Sigmoid colon (tissue), 7 donors: ENCODE data around the gene B2M. TPM values are rescaled to one million over a fixed set of nuclear protein-coding genes. Genes with fewer than 3 reads are reported as not detected.
"Not testable (repeated sequence)": the region's sequence is repeated elsewhere in the genome, so short reads cannot be mapped to it uniquely, and the experiment has no call there.

Experiments used
- DNase-seq: peaks from one replicate; pipeline ENCODE4 v3.0.0-alpha.2; 2019
- H3K27ac ChIP-seq, 4 donors: fragments of 200-600 bp; sonication (generic); one replicate each; pipeline ENCODE4 v1.5.1; 2016 to 2019; ENCODE audit warnings: mild to moderate bottlenecking in 1 of 4
- H3K27me3 ChIP-seq, 3 donors: fragments of 200-600 bp; sonication (generic); one replicate each; pipeline ENCODE4 v1.5.1; 2019; ENCODE audit warnings: mild to moderate bottlenecking in 1 of 3
- H3K36me3 ChIP-seq, 4 donors: fragments of 200-600 bp; sonication (generic); one replicate each; pipeline ENCODE4 v1.5.1; 2016 to 2019
- H3K4me1 ChIP-seq, 4 donors: fragments of 200-600 bp; sonication (generic); one replicate each; pipeline ENCODE4 v1.5.1; 2017 to 2019
- H3K4me3 ChIP-seq, 4 donors: fragments of 200-600 bp; sonication (generic); one replicate each; pipeline ENCODE4 v1.5.1; 2017 to 2019; ENCODE audit warnings: mild to moderate bottlenecking in 2 of 4, moderate library complexity in 1 of 4
- H3K9me3 ChIP-seq, 4 donors: fragments of 200-600 bp in 3 of 4; sonication (generic) in 3 of 4; one replicate each; pipeline versions ENCODE4 v1.5.1 to v1.6.1; 2013 to 2019
- EP300 ChIP-seq, 4 donors: sonication (generic); formaldehyde crosslinking; IDR thresholded peaks; one replicate each; pipeline ENCODE4 v1.6.1; 2017; ENCODE audit warnings: antibody characterized with exemption in 4 of 4
- POLR2A ChIP-seq, 2 donors: fragments of 450-650 bp; IDR thresholded peaks; one replicate each; pipeline ENCODE4 v1.6.1; 2016; ENCODE audit warnings: antibody characterized with exemption in 2 of 2, mild to moderate bottlenecking in 2 of 2, moderate library complexity in 2 of 2
- POLR2AphosphoS5 ChIP-seq, 4 donors: sonication (generic); formaldehyde crosslinking; IDR thresholded peaks; one replicate each; pipeline ENCODE4 v1.6.1; 2017; ENCODE audit warnings: antibody characterized with exemption in 4 of 4
- WGBS, 2 donors: extraction: QIAGEN DNeasy Blood & Tissue Kit; methylation state at CpG; one replicate each; pipeline ENCODE4 v1.1.7; 2013; 5-methylcytosine and 5-hydroxymethylcytosine counted together
- intact Hi-C: fragments of 100-400 bp; cut with DNase I; formaldehyde crosslinking; loops from one replicate; pipeline ENCODE4 v1.15.1; 2023
- polyA plus RNA-seq, 3 donors: library from polyadenylated mRNA; stranded (reverse); fragments of 200-250 nt; gene quantifications; one replicate each; pipeline ENCODE4 v1.2.3, GENCODE V29; 2013
- total RNA-seq, 4 donors: library from RNA; depleted of rRNA; stranded (reverse); fragments of >200 nt; gene quantifications; one replicate each; pipeline ENCODE4 v1.1.0, GENCODE V29; 2016
- TF ChIP-seq, protein P1 (sequence below), 4 experiments: fragments of 450-650 bp in 3 of 4; fragments of 200-600 bp in 1 of 4; IDR thresholded peaks; one replicate each; pipeline ENCODE4 v1.5.1; 2016 to 2019; ENCODE audit warnings: antibody characterized with exemption in 4 of 4, mild to moderate bottlenecking in 3 of 4, moderate library complexity in 2 of 4
- donor health status: healthy with polysubstance abuse.
- donor health status: Bipolar disorder and iron deficiency.
- donor health status: healthy.

Gene B2M
- total and polyA plus RNA-seq, 7 donors: 1,906 to 8,584 (median 2,799) TPM

DNA sequence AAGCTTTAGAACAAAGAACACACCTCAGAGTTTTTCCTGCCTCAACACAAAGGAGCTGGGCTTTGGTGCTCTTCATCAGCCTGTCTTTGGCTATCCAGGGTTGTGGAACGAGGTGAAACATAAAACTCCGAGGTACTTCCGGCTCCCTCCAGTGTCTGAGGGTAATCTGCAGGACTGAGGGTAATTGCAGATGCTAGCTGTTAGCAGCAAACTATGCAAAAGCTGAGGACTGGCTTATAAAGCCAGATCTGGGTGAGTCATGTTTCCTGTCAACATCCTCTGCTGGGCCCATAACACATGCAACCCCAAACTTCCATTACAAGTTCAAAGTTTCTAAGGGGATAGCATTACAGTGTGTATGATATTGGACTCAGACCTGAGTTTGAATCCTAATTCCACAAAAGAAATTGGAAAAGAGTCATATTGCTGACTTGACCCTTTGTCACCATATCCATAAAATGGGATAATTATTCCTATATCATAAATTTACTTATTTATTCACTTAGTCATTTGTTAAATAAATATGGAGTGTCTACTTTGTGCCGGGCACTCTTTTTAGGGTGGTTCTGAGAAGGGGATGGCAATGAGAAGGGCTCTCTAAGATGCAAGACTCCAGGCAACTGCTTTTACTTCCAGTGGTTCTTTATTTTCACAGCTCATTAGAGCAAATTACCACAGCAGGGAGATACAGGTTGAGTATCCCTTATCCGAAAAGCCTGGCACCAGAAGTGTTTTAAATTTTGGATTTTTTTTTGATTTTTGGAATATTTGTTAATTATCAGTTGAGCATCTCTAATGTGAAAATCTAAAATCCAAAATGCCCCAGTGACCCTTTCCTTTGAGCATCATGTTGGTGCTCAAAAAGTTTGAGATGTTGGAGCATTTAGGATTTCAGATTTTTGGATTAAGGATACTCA lies 15.5 kb downstream of the B2M start:
- H3K27ac ChIP-seq: peak overlapping the region; percentile 95 to 99 (median 98)
- no peaks in the 10 kb centered on the region for H3K9me3 ChIP-seq
- H3K27me3 ChIP-seq: no peaks in the 10 kb centered on the region
- WGBS, 2 donors: 17 to 18% methylated on average over 5 of the region's 5 CpGs
- H3K36me3 ChIP-seq: peaks cover 0 to 5% (median 0%) of the 10 kb centered on the region in 4 donors
- H3K4me3 ChIP-seq: peak overlapping the region in 1 of 4 donors; percentile 14
- peaks cover 0 to 39% (median 33%) of the 10 kb centered on the region in 4 donors for H3K4me1 ChIP-seq
- intact Hi-C loops: loop anchor here (10.0 kb wide), 1 partner anchor 302 kb away; the partner anchor contains the start of gene CTDSPL2
- DNase-seq: peak; percentile 73
- TF ChIP-seq POLR2AphosphoS5 (IDR thresholded peaks at IDR 0.05): peak in 3 of 4 donors; percentile 59 to 76 (median 65)
- TF ChIP-seq, protein P1, sequence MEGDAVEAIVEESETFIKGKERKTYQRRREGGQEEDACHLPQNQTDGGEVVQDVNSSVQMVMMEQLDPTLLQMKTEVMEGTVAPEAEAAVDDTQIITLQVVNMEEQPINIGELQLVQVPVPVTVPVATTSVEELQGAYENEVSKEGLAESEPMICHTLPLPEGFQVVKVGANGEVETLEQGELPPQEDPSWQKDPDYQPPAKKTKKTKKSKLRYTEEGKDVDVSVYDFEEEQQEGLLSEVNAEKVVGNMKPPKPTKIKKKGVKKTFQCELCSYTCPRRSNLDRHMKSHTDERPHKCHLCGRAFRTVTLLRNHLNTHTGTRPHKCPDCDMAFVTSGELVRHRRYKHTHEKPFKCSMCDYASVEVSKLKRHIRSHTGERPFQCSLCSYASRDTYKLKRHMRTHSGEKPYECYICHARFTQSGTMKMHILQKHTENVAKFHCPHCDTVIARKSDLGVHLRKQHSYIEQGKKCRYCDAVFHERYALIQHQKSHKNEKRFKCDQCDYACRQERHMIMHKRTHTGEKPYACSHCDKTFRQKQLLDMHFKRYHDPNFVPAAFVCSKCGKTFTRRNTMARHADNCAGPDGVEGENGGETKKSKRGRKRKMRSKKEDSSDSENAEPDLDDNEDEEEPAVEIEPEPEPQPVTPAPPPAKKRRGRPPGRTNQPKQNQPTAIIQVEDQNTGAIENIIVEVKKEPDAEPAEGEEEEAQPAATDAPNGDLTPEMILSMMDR (IDR thresholded peaks at IDR 0.05): no peak

DNA sequence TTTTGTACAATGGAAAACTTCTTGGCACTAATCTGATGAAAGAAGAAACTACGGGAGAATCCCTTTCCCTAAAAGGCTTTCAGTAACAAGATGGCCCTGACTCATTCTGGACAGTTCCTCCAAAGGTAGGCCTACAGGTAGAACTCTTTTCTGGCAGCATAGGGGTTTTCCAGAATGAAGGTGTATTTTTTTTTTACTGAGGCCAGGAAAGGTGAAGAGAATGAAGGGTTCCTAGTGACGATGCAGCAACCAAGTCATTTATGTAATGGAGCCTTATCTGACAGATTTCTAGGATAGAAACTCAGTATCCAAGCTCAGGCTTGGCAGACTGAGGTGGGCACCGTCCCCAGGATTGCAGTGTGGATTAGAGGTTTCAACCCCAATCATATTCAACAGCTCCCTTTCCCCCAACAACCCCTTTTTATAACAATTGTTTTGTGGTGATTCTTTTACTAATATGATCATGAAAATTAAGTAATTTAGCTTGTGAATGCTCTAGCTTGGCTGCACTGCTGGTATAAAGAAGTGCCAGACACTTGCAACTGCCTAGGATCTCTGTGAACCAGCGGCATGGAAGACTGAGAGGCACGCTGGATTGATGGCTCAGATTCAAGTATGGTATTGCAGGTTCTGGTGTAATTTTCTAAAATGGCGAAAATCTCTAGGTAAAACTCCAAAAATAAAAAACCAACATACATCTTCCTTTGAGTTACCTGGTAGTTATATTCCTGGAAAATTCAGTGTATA lies 16.3 kb downstream of the B2M start:
- intact Hi-C loops: loop anchor here (2.0 to 10.0 kb wide), 3 partner anchors 15 to 303 kb away; partner anchors contain the start of genes CTDSPL2 and SPG11
- Histone ChIP-seq H3K4me3 (peak overlapping the region in 2 of 4 donors; percentile 73 to 90), H3K27ac (peak overlapping the region; percentile 95 to 99 (median 98)), H3K9me3 (no peaks in the 10 kb centered on the region), H3K4me1 (peaks cover 0 to 39% (median 33%) of the 10 kb centered on the region in 4 donors), H3K27me3 (no peaks in the 10 kb centered on the region), H3K36me3 (peaks cover 0 to 11% (median 0%) of the 10 kb centered on the region in 4 donors)
- WGBS, 2 donors: 83 to 89% methylated on average over 6 of the region's 6 CpGs
- TF ChIP-seq POLR2A (IDR thresholded peaks at IDR 0.05) (no peak), EP300 (IDR thresholded peaks at IDR 0.05) (no peak), POLR2AphosphoS5 (IDR thresholded peaks at IDR 0.05) (no peak)
- TF ChIP-seq, protein P1 (IDR thresholded peaks at IDR 0.05): no peak
- no peak for DNase-seq

DNA sequence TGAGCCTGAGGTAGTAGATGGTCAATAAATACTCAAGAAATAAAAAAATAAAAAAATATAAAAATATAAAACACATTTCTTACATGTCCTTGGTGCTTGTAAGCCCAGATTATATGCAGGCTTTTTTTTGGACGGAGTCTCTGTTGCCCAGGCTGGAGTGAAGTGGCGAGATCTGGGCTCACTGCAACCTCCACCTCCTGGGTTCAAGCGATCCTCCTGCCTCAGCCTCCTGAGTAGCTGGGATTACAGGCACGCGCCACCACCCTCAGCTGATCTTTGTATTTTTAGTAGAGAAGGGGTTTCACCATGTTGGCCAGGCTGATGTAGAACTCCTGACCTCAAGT lies 16.9 kb downstream of the B2M start:
- intact Hi-C loops: loop anchor here (2.0 to 10.0 kb wide), 3 partner anchors 15 to 303 kb away; partner anchors contain the start of genes CTDSPL2 and SPG11
- DNase-seq, H3K9me3 ChIP-seq, H3K27me3 ChIP-seq: not testable (repeated sequence)
- Histone ChIP-seq H3K4me3 (peak overlapping the region; percentile 53 to 90 (median 77)), H3K4me1 (peaks cover 0 to 39% (median 33%) of the 10 kb centered on the region in 4 donors), H3K27ac (peak overlapping the region; percentile 95 to 99 (median 98)), H3K36me3 (peaks cover 0 to 11% (median 0%) of the 10 kb centered on the region in 4 donors)
- 56 to 62% methylated on average over 5 of the region's 5 CpGs for WGBS, 2 donors

DNA sequence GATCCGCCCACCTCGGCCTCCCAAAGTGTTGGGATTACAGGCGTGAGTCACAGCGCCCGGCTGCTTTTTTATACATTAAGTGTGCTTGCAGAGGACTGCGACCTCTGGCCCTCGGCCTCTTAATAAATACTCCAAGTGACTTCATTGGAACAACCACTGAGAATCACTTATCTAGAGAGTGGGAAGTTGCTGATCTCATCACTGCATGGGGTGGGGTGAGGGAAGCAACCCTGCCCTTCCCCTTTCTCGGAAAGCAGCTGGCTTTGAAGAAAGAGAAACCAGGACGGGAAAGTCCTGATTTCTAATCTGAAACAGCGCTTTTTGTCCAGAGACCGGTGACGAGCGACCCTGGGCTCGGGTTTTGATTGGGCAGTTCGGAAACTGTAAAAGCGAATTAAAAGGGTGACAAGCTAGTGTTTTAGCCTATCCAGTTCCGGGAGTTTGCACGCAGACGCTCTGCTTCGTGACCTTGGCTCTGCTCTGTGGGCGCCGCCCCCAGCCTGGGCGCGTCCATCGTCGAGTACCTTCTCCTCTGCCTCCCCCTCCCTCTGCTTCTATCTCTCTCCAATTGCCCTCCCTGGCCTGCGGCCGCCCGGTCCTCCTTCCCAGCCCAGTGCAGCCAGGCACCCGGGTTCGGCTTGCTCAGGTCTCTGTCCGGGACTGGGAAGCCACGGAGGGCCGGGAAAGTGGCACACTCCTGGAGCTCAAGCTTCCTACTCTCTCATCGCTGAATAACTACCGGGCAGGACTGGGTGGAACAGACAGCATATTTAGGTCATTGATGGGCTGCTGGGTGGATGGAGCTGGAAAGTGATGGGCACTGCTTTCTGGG lies 17.5 kb downstream of the B2M start:
- TF ChIP-seq, protein P1 (IDR thresholded peaks at IDR 0.05): no peak
- peak; percentile 87 to 95 for TF ChIP-seq POLR2A (IDR thresholded peaks at IDR 0.05)
- TF ChIP-seq POLR2AphosphoS5 (IDR thresholded peaks at IDR 0.05): peak; percentile 95 to 97 (median 97)
- TF ChIP-seq EP300 (IDR thresholded peaks at IDR 0.05): peak in 3 of 4 donors; percentile 53 to 81 (median 65)
- 0 to 1% methylated on average over 36 of the region's 36 CpGs for WGBS, 2 donors

More for the DNA sequence above, 17.5 kb downstream of the B2M start:
- Histone ChIP-seq H3K4me1 (peaks cover 0 to 39% (median 33%) of the 10 kb centered on the region in 4 donors), H3K9me3 (no peaks in the 10 kb centered on the region), H3K27ac (peak overlapping the region; percentile 95 to 99 (median 98)), H3K36me3 (peaks cover 0 to 11% (median 0%) of the 10 kb centered on the region in 4 donors), H3K4me3 (peak overlapping the region; percentile 53 to 90 (median 77)), H3K27me3 (no peaks in the 10 kb centered on the region)
- intact Hi-C loops: loop anchor here (2.0 to 10.0 kb wide), 3 partner anchors 16 to 304 kb away; partner anchors contain the start of genes CTDSPL2 and SPG11
- peak; percentile 98 for DNase-seq
